Uterus (tissue), 4 donors: Measurements from ENCODE around the gene LRRC7. TPM values are rescaled to one million over a fixed set of nuclear protein-coding genes. Genes with fewer than 3 reads are reported as not detected.

Experiments used
- DNase-seq, 2 donors: peaks; one replicate each; pipeline ENCODE4 v3.0.0-alpha.2; 2019 to 2020
- H3K27ac ChIP-seq, 2 donors: fragments of 200-600 bp; sonication (generic); 1 replicate in 1 of 2; 2 replicates in 1 of 2; pipeline ENCODE4 v1.5.1; 2016 to 2018
- H3K27me3 ChIP-seq, 2 donors: fragments of 200-600 bp; sonication (generic); one replicate each; pipeline ENCODE4 v1.5.1; 2018 to 2019; ENCODE audit warnings: control low read depth in 1 of 2
- H3K36me3 ChIP-seq, 2 donors: fragments of 200-600 bp; sonication (generic); one replicate each; pipeline ENCODE4 v1.5.1; 2019; ENCODE audit warnings: control low read depth in 1 of 2
- H3K4me1 ChIP-seq, 2 donors: fragments of 200-600 bp; sonication (generic); one replicate each; pipeline ENCODE4 v1.5.1; 2018 to 2019; ENCODE audit warnings: control low read depth in 1 of 2
- H3K4me3 ChIP-seq, 2 donors: fragments of 200-600 bp; sonication (generic); 1 replicate in 1 of 2; 2 replicates in 1 of 2; pipeline ENCODE4 v1.5.1; 2018 to 2019; ENCODE audit warnings: mild to moderate bottlenecking in 1 of 2
- H3K9me3 ChIP-seq, 2 donors: fragments of 200-600 bp; sonication (generic); one replicate each; pipeline ENCODE4 v1.5.1; 2019; ENCODE audit warnings: control low read depth in 1 of 2
- CTCF ChIP-seq, 4 experiments: fragments of 200-600 bp in 2 of 4; fragments of 450-650 bp in 2 of 4; sonication (generic) in 2 of 4; IDR thresholded peaks; one replicate each; pipeline ENCODE4 v1.5.1; 2016 to 2019; ENCODE audit warnings: antibody characterized with exemption in 4 of 4, mild to moderate bottlenecking in 2 of 4, moderate library complexity in 1 of 4
- POLR2A ChIP-seq, 2 donors: fragments of 450-650 bp; IDR thresholded peaks; one replicate each; pipeline ENCODE4 v1.6.1; 2016; ENCODE audit warnings: antibody characterized with exemption in 2 of 2, mild to moderate bottlenecking in 1 of 2, moderate library complexity in 1 of 2
- intact Hi-C: fragments of 100-400 bp; cut with DNase I; formaldehyde crosslinking; loops from one replicate; pipeline ENCODE4 v1.15.1; 2023; ENCODE audit warnings: low total_unique reads
- total RNA-seq, 4 donors: library from RNA; depleted of rRNA in 3 of 4; stranded (reverse); fragments of >200 nt in 3 of 4; gene quantifications; one replicate each; pipeline versions ENCODE4 v1.1.0 to v1.2.4, GENCODE V29; 2014 to 2023
- donor health status: DM: yes; HTN: yes; CAD: no.

LRRC7 gene
- total RNA-seq, 4 donors from 2014 or later, result 1.5 to 12.0 TPM; not detected in 2

GRCh38 chr1:69585666-69586065, 17.9 kb downstream of the LRRC7 start:
- intact Hi-C loops, result no loop called here
- TF ChIP-seq CTCF (IDR thresholded peaks at IDR 0.05) (no peak), POLR2A (IDR thresholded peaks at IDR 0.05) (no peak)
- Histone ChIP-seq H3K9me3 (no peaks in the 10 kb centered on the region), H3K27ac (no peak overlapping the region), H3K4me1 (no peaks in the 10 kb centered on the region), H3K36me3 (no peaks in the 10 kb centered on the region), H3K27me3 (no peaks in the 10 kb centered on the region), H3K4me3 (no peak overlapping the region)
- no peak for DNase-seq

GRCh38 chr1:69587391-69587790, 19.7 kb downstream of the LRRC7 start:
- intact Hi-C loops, result no loop called here
- no peak overlapping the region for H3K4me3 ChIP-seq
- no peak for DNase-seq
- no peak for TF ChIP-seq CTCF (IDR thresholded peaks at IDR 0.05)
- no peak for TF ChIP-seq POLR2A (IDR thresholded peaks at IDR 0.05)
- H3K36me3 ChIP-seq, result no peaks in the 10 kb centered on the region
- no peaks in the 10 kb centered on the region for H3K4me1 ChIP-seq
- no peaks in the 10 kb centered on the region for H3K9me3 ChIP-seq
- H3K27ac ChIP-seq, result no peak overlapping the region
- H3K27me3 ChIP-seq, result no peaks in the 10 kb centered on the region

GRCh38 chr1:69589799-69590198, 22.1 kb downstream of the LRRC7 start:
- no peaks in the 10 kb centered on the region for H3K36me3 ChIP-seq
- H3K9me3 ChIP-seq, result no peaks in the 10 kb centered on the region
- H3K27ac ChIP-seq, result no peak overlapping the region
- no peaks in the 10 kb centered on the region for H3K27me3 ChIP-seq
- DNase-seq, result no peak
- no peaks in the 10 kb centered on the region for H3K4me1 ChIP-seq
- TF ChIP-seq CTCF (IDR thresholded peaks at IDR 0.05) (no peak), POLR2A (IDR thresholded peaks at IDR 0.05) (no peak)
- intact Hi-C loops, result no loop called here
- no peak overlapping the region for H3K4me3 ChIP-seq

GRCh38 chr1:69592341-69592740, 24.6 kb downstream of the LRRC7 start:
- no peak overlapping the region for H3K27ac ChIP-seq
- TF ChIP-seq POLR2A (IDR thresholded peaks at IDR 0.05) (no peak), CTCF (IDR thresholded peaks at IDR 0.05) (no peak)
- H3K36me3 ChIP-seq, result no peaks in the 10 kb centered on the region
- H3K9me3 ChIP-seq, result no peaks in the 10 kb centered on the region
- H3K4me1 ChIP-seq, result no peaks in the 10 kb centered on the region
- DNase-seq, result no peak
- no peaks in the 10 kb centered on the region for H3K27me3 ChIP-seq
- intact Hi-C loops, result no loop called here
- H3K4me3 ChIP-seq, result no peak overlapping the region

GRCh38 chr1:69595486-69595885, 27.8 kb downstream of the LRRC7 start:
- Histone ChIP-seq H3K36me3 (no peaks in the 10 kb centered on the region), H3K27ac (no peak overlapping the region), H3K4me1 (no peaks in the 10 kb centered on the region), H3K9me3 (no peaks in the 10 kb centered on the region), H3K4me3 (no peak overlapping the region), H3K27me3 (no peaks in the 10 kb centered on the region)
- TF ChIP-seq CTCF (IDR thresholded peaks at IDR 0.05), result no peak
- no peak for TF ChIP-seq POLR2A (IDR thresholded peaks at IDR 0.05)
- intact Hi-C loops, result no loop called here
- no peak for DNase-seq
